GM12875 (cell line): ENCODE measurements around the gene CFAP91.

Experiments used
- H3K4me3 ChIP-seq: one replicate; pipeline ENCODE4 v1.5.1; 2011; ENCODE audit warnings: low read depth, low read length, control low read depth
- TF ChIP-seq, protein P1 (sequence below): IDR thresholded peaks from 2 replicates; pipeline ENCODE4 v1.5.1; 2011; ENCODE audit warnings: low read depth, mild to moderate bottlenecking, control low read depth, inconsistent platforms, low read length, moderate library complexity, borderline replicate concordance; ENCODE audit not compliant: insufficient read depth

Gene CFAP91

DNA sequence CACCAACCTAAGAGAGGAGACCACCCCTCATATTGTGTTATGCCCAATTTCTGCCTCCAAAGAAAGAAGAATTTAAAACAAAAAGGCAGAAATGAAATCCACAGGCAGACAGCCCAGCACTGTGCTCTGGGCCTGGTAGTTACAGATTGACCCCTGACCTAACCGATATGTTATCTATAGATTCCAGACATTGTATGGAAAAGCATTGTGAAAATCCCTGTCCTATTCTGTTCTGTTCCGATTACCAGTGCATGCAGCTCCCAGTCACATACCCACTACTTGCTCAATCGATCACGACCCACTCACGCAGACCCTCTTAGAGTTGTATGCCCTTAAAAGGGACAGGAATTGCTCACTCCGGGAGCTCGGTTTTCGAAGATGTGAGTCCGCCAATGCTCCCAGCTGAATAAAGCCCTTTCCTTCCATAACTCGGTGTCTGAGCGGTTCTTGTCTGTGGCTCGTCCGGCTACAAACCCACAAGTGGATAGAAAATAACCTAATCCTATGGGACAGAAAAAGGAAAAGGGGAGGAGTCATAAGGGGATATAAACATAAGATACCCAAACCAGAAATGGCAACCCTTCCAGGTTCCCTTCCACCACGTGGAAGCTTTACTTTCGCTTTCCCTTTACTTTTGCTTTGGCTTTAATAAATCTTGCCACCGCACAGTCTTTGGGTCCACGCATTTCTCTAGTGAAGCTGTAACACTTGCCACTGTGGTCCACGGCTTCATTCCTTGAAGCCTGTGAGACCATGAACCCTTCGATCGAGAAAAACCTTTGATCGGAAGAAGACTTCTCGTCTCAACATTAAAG, 1.7 kb upstream of the CFAP91 start:
- TF ChIP-seq, protein P1, sequence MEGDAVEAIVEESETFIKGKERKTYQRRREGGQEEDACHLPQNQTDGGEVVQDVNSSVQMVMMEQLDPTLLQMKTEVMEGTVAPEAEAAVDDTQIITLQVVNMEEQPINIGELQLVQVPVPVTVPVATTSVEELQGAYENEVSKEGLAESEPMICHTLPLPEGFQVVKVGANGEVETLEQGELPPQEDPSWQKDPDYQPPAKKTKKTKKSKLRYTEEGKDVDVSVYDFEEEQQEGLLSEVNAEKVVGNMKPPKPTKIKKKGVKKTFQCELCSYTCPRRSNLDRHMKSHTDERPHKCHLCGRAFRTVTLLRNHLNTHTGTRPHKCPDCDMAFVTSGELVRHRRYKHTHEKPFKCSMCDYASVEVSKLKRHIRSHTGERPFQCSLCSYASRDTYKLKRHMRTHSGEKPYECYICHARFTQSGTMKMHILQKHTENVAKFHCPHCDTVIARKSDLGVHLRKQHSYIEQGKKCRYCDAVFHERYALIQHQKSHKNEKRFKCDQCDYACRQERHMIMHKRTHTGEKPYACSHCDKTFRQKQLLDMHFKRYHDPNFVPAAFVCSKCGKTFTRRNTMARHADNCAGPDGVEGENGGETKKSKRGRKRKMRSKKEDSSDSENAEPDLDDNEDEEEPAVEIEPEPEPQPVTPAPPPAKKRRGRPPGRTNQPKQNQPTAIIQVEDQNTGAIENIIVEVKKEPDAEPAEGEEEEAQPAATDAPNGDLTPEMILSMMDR = no peak
- H3K4me3 ChIP-seq = no peak overlapping the region

DNA sequence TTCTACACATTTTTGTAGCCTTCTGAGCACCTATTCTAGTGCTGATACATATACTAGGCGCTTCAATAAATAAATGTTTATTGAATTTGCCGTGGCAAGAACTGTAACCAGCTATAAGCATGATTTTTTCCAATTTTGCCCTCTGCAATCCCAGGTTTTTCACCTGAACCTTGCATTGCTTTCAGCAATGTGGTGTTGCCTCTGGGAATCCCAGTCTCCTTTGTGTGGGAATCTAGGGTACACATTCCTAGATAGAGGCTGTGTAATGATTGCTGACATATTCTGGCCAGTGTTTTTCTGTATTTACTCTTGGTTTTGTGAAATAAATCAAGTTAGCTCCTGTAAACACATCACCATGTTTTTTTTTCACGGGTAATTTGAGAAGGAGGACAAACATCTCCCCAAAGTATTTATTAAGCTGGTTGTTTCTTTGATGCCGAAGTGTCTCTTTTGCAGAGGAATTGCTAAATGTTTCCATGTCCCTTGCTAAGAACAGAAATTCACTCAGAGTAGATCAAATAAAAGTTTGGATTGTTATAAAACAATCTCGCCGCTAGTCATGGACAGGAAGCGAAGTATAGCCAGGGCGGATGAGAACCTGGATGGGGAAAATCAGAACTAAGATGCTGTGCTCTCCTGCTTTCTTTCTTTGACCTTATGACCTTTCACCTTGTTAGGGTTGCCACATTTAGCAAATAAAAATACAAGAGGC, 1.2 kb downstream of the CFAP91 start:
- TF ChIP-seq, protein P1 = no peak
- H3K4me3 ChIP-seq = no peak overlapping the region

DNA sequence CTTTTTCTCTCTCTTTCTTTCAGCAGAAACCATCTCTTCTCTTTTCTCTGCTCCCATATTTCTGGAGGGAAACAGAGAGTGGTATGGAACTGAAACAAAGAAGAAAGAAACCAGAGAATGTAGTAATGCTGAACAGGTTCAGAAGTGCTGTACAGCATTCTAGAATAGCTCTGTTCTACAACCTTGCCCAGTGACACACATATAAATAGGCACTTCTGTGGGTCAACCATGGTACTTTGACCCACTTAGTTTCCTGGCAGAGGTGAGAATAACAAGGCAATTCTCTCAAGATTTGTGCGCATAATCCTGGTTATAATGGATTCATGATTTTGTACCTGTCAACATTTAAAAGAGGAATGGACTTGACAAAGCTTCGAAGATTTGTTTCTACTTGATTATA, 12.3 kb downstream of the CFAP91 start:
- H3K4me3 ChIP-seq = no peak overlapping the region

DNA sequence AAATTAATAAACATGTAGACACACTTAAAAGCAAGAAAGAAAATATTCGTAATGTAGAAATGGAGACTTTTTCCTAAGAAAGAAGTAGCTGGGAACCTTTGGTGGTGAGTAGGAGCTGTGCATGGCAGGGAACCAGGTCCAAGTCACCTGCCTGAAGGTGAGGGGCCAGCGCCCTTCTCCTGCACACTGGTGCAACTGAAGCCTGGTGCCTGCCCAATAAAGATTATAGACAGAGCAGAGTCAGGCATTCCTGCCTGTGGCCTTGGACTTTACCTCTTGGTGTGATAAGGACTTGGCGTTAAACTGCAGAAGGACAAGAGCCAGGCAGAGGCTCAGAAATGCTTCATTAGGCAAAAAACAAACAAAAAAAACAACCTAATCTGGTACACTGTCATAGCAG, 14.2 kb downstream of the CFAP91 start:
- TF ChIP-seq, protein P1 = no peak
- H3K4me3 ChIP-seq = no peak overlapping the region

More for the DNA sequence above, 12.3 kb downstream of the CFAP91 start:
- TF ChIP-seq, protein P1 = no peak

- TF ChIP-seq, protein P1 = no peak
Measured at GRCh38 chr3:119717520-119717919, 14.7 kb downstream of the CFAP91 start.

GRCh38 chr3:119723022-119723421, 20.2 kb downstream of the CFAP91 start:
- TF ChIP-seq, protein P1 = no peak
- H3K4me3 ChIP-seq = no peak overlapping the region

More at GRCh38 chr3:119717520-119717919, 14.7 kb downstream of the CFAP91 start:
- no peak overlapping the region for H3K4me3 ChIP-seq
